ENCODE data around the gene BRINP3.

The BRINP3 gene

GRCh38 chr1:190098107-190098506 lies 379.6 kb downstream of the BRINP3 start:
- DNase-seq, result no peak

- DNase-seq, result no peak
Observed at GRCh38 chr1:190095596-190095995, 382.1 kb downstream of the BRINP3 start.

GRCh38 chr1:190084552-190084951 lies 393.1 kb downstream of the BRINP3 start:
- DNase-seq, result no peak

GRCh38 chr1:190068304-190068703 lies 409.4 kb downstream of the BRINP3 start:
- no peak for DNase-seq

- DNase-seq, result no peak
Observed at GRCh38 chr1:190067592-190067991, 410.1 kb downstream of the BRINP3 start.

GRCh38 chr1:190066011-190066410 lies 411.7 kb downstream of the BRINP3 start:
- DNase-seq, result no peak

- DNase-seq, result no peak
Observed at GRCh38 chr1:190049314-190049713, 428.4 kb downstream of the BRINP3 start.

All from cortex of kidney (tissue), 1 donor.